GM18861 (cell line): ENCODE measurements around the gene HEPACAM.
"Not testable (repeated sequence)": the region's sequence is repeated elsewhere in the genome, so short reads cannot be mapped to it uniquely, and the experiment has no call there.

Source experiments
- ATAC-seq: cut with Tn5 transposase; IDR thresholded peaks from one replicate; pipeline ENCODE4 v1.9.1; 2021; ENCODE audit not compliant: unreplicated experiment

HEPACAM gene

GRCh38 chr11:124935548-124936514, at the start of gene HEPACAM:
Gene HEPACAM, minus strand, starts transcription at chr11:124936047. Its CDS starts 41 bp downstream, at chr11:124936006.
- ATAC-seq = no peak

GRCh38 chr11:124984512-124984854, 48.6 kb upstream of the HEPACAM start:
- no peak for ATAC-seq

DNA sequence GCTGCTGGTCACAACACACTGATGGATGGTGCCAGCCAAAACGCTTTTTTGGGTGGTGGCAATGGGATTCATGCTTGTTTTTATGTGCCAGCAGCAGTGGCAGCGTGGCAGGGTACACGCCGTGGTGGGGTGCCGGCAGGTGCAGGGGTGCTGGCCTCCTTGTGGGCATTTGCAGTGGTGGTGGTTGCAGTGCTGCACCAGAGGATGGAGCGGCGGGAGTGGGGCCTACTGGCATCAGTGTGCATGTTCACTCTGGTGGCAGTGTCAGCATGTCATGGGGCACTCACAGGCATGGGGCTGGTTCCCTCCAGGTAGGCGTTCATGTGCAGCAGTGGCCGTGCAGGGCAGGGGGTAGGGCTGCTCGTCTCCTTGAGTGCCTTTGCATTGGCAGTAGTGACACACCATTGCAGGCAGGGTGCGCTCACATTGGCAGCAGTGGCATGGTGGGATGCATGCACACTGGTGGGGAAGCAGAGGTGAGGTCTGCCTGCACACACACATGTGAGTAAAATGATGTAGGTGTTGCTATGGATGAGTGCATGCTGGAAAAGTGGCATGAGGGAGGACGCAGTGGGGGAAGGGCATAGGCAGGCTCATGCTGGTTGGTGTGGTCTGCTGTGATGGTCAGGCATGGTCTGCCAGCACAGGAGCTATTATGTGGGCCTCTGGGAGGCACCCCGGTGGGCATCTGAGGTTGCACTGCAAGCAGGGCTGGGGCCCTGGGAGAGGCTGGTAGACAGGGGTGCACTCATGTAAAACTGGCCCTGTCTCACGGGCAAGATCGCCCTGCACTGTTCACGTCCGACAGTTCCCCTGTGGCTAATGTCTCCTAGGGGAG, 48.0 kb upstream of the HEPACAM start:
- no peak for ATAC-seq

- no peak for ATAC-seq
Observed at GRCh38 chr11:124982043-124982442, 46.2 kb upstream of the HEPACAM start.

- no peak for ATAC-seq
Observed at GRCh38 chr11:124978316-124978715, 42.5 kb upstream of the HEPACAM start.

DNA sequence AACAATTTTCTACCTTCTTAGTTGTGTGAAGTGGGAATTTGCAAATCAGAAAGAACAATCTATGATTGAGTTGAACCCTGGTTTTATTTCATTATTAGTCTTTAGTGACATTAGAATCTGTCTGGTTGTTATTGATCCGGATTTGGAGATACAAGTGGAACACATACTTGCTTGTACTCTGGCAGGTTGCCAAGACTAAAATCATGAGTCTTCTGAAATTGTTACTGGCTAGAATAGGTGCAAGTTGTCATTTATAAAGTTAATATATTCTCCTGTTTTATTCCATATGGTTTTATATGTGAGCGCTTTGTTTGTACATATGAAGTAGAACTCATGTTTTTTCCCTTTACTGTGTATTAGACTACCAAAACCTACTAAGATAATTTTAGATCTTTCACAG, 41.2 kb upstream of the HEPACAM start:
- ATAC-seq = no peak

- ATAC-seq = no peak
Observed at GRCh38 chr11:124976531-124976930, 40.7 kb upstream of the HEPACAM start.

DNA sequence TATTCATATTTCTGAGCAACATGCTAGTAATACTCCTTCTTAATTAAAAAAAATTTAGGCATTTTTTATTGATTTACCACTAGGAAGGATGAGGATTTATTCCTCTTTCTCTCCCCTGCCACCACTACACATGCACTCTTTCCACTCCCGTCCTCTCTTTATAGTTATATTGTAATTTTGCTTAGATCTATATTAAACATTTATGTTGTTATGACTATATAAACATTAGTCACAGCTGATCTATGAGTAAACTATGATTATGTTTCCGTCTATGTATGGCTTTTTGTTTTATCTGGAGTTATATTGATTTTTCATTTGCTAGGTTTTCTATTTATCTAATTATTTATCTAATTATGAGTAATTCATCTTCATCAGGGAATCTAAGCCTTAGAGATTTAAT, 36.0 kb upstream of the HEPACAM start:
- no peak for ATAC-seq

GRCh38 chr11:124970925-124971324, 35.1 kb upstream of the HEPACAM start:
- ATAC-seq = no peak

GRCh38 chr11:124968197-124968596, 32.4 kb upstream of the HEPACAM start:
- ATAC-seq = not testable (repeated sequence)

DNA sequence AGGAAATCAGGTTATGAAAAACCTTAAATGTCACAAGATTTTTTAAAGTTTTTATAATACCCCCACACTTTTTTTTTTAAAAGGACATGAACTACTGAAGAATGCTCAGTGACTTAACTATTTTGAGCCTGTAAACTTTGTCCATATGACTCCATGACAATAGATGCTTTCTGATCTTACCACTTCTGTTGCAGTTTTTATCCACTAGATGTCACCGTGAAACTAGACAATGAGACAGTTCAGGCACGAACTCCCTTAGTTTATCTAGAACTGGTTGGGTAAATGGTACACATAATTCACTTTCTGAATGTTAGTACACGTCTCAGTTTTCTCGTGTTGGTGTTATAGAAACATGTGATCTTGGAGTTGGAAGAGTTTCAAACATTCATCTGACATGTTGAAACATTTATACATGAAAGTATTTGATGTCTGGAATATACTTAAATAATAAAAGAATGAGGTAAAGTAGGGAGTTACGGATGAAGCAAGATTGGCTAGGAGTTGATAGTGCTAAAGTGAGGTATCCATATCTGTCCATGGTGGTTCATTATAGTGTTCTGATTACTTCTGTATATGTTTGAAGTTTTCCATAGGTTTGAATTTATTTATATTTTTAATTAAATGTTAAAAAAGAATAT, 26.2 kb upstream of the HEPACAM start:
- ATAC-seq = peak; percentile 99

DNA sequence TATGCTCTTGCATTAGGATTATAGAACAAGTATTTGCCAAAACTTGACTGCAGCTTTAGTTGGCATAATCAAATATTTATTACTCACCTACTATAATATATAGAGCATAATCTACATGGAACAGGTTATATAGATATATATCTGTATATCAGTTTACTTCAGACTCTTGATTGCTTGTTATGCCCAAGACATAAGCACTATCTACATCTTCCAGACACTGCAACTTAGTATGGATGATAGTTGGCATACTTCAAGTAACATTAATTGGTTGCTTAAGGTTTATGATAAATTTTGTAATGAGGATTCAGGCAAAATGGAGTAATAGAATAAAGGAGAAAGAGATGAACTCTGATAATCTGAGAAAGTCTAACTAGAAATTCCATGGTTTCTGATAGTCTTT, 19.2 kb upstream of the HEPACAM start:
- ATAC-seq = no peak

GRCh38 chr11:124954590-124954955, 18.7 kb upstream of the HEPACAM start:
- ATAC-seq = no peak

GRCh38 chr11:124953753-124954589, 18.1 kb upstream of the HEPACAM start, which contains the start of gene CCDC15:
Gene CCDC15, plus strand, starts transcription at chr11:124954202. Its CDS starts 531 bp downstream, at chr11:124954733.
- peak; percentile 96 for ATAC-seq

DNA sequence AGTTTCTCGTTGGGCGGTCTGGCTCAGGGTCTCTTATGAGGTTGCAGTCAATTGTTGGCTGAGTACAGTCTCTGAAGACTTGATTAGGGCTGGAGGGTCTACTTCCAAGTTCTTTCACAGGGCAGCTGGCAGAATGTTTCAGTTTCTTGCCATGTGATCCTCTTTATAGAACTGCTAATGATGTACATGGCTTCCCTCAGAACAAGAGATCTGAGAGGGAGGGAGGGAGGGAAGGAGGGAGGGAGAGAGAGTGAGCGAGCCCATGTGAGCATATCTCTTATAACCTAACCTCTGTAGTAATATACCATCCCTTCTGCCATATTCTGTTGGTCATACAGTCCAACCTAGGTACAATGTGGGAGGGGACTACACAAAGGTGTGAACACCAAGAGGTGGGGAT, 15.5 kb upstream of the HEPACAM start:
- ATAC-seq = no peak

DNA sequence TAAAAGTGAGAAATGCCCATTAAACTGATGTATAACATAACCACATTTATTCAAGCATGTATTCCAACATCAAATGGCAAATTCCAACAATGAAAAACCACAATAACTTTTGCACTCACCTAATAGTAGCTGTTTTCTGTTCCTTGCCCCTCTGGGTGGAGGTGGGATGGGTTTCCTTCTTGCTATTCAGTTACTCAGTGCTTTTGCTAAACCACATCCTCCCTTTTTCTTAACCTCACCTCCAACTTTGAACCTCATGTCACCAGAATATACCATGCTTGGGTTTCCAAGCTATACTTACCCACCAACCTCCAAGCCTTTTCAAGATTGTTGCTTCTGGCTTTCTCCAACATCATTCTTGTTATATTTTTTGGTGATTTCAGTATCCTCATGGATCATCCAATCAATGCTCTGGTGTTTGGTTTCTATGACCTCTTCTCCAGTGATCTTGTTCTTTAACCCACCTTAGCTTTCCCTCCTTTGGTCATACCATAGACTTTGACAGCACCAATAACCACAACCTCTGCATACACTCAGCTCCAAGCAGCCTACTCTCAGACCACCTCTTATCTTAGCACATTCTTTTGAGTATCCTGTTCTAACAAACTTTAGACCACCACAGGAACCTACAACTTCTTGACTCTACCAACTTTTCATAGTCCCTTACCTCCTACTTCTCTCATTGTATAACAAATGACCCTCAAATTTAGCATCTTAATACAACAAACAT, 14.9 kb upstream of the HEPACAM start:
- no peak for ATAC-seq

DNA sequence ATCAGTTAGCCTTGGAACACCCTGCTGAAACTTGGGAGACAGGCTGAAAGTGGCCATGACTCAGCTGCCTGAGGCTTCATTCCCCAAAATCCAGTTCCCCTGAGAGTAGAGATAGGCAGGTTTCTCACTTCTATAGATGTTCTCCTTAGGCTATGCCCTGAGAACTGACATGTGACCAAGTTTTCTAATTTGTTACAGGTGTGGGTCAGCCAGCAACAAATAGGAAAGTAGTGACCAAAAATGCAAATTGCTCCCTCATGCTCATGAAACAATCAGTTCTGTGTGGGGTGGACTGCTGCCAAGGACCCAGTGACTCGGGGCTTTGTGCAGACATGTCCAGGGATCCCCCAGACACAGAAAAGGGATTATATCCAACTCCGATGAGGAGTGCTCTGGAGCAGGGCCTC, 10.9 kb upstream of the HEPACAM start:
- ATAC-seq = no peak

- ATAC-seq = no peak
Observed at GRCh38 chr11:124945826-124946225, 10.0 kb upstream of the HEPACAM start.

GRCh38 chr11:124944565-124944964, 8.7 kb upstream of the HEPACAM start:
- no peak for ATAC-seq

- no peak for ATAC-seq
Observed at GRCh38 chr11:124943741-124944140, 7.9 kb upstream of the HEPACAM start.
